ENCODE results near the gene GTF3C1. TPM values are rescaled to one million over a fixed set of nuclear protein-coding genes. Genes with fewer than 3 reads are reported as not detected.

GTF3C1 gene
- total and polyA plus RNA-seq, 3 donors from 2014 or later: 85.7 to 154 (median 129) TPM

GRCh38 chr16:27431773-27432532 lies 117.8 kb downstream of the GTF3C1 start:
- H3K4me1 ChIP-seq: no peaks in the 10 kb centered on the region
- no peak overlapping the region for H3K4me3 ChIP-seq
- no peaks in the 10 kb centered on the region for H3K9me3 ChIP-seq
- H3K27me3 ChIP-seq: no peaks in the 10 kb centered on the region
- DNase-seq: no peak
- intact Hi-C loops (cut with DNase I; ENCODE audit: low total_unique reads): no loop called here
- H3K27ac ChIP-seq: no peak overlapping the region
- H3K36me3 ChIP-seq (ENCODE audit: low read depth, missing control alignments): no peaks in the 10 kb centered on the region
- TF ChIP-seq CTCF (IDR thresholded peaks at IDR 0.05) (no peak), POLR2A (IDR thresholded peaks at IDR 0.05) (no peak)
- WGBS, 2 donors: 73 to 76% methylated on average over 15 of the region's 15 CpGs

- Histone ChIP-seq H3K4me3 (no peak overlapping the region), H3K9me3 (no peaks in the 10 kb centered on the region), H3K27me3 (no peaks in the 10 kb centered on the region), H3K36me3 (ENCODE audit: low read depth, missing control alignments) (no peaks in the 10 kb centered on the region), H3K4me1 (no peaks in the 10 kb centered on the region), H3K27ac (no peak overlapping the region)
- TF ChIP-seq CTCF (IDR thresholded peaks at IDR 0.05) (no peak), POLR2A (IDR thresholded peaks at IDR 0.05) (no peak)
- no peak for DNase-seq
- intact Hi-C loops (cut with DNase I; ENCODE audit: low total_unique reads): no loop called here
- WGBS, 2 donors: 71 to 86% methylated on average over 10 of the region's 10 CpGs
Measured at GRCh38 chr16:27430923-27431484, 118.7 kb downstream of the GTF3C1 start.

- Histone ChIP-seq H3K36me3 (ENCODE audit: low read depth, missing control alignments) (no peaks in the 10 kb centered on the region), H3K4me1 (no peaks in the 10 kb centered on the region), H3K9me3 (no peaks in the 10 kb centered on the region), H3K27me3 (no peaks in the 10 kb centered on the region), H3K27ac (no peak overlapping the region), H3K4me3 (no peak overlapping the region)
- 84 to 88% methylated on average over 7 of the region's 7 CpGs for whole genome bisulfite sequencing, 2 donors
- DNase-seq: peak; percentile 3
- no peak for TF ChIP-seq CTCF (IDR thresholded peaks at IDR 0.05)
- no peak for TF ChIP-seq POLR2A (IDR thresholded peaks at IDR 0.05)
- intact Hi-C loops (cut with DNase I; ENCODE audit: low total_unique reads): no loop called here
Measured at GRCh38 chr16:27430512-27430911, 119.2 kb downstream of the GTF3C1 start.

GRCh38 chr16:27429981-27430441 lies 119.7 kb downstream of the GTF3C1 start:
- WGBS, 2 donors: 41 to 67% methylated on average over 5 to 16 of the region's 16 CpGs
- DNase-seq: peak; percentile 10
- Histone ChIP-seq H3K9me3 (no peaks in the 10 kb centered on the region), H3K27me3 (no peaks in the 10 kb centered on the region), H3K4me1 (no peaks in the 10 kb centered on the region), H3K27ac (no peak overlapping the region), H3K36me3 (ENCODE audit: low read depth, missing control alignments) (no peaks in the 10 kb centered on the region), H3K4me3 (no peak overlapping the region)
- intact Hi-C loops (cut with DNase I; ENCODE audit: low total_unique reads): no loop called here
- TF ChIP-seq POLR2A (IDR thresholded peaks at IDR 0.05): no peak
- TF ChIP-seq CTCF (IDR thresholded peaks at IDR 0.05): no peak
